HG02798 (cell line): ENCODE data around the gene LIN7A.
"Not testable (repeated sequence)": the region's sequence is repeated elsewhere in the genome, so short reads cannot be mapped to it uniquely, and the experiment has no call there.

Experiments used
- ATAC-seq: cut with Tn5 transposase; IDR thresholded peaks from one replicate; pipeline ENCODE4 v1.9.1; 2021; ENCODE audit warnings: mild to moderate bottlenecking; ENCODE audit not compliant: unreplicated experiment, poor library complexity

Gene LIN7A

GRCh38 chr12:80815351-80815750 lies 122.4 kb downstream of the LIN7A start:
- no peak for ATAC-seq

GRCh38 chr12:80814453-80814852 lies 123.3 kb downstream of the LIN7A start:
- peak; percentile 21 for ATAC-seq

GRCh38 chr12:80813820-80814219 lies 123.9 kb downstream of the LIN7A start:
- ATAC-seq, result peak; percentile 39

- ATAC-seq, result peak; percentile 31
These were observed 125.6 kb downstream of the LIN7A start for GRCh38 chr12:80811957-80812708.

GRCh38 chr12:80810874-80811273 lies 126.9 kb downstream of the LIN7A start:
- no peak for ATAC-seq

GRCh38 chr12:80807640-80808288 lies 130.0 kb downstream of the LIN7A start:
- ATAC-seq, result peak; percentile 88

- no peak for ATAC-seq
These were observed 132.6 kb downstream of the LIN7A start for GRCh38 chr12:80805106-80805505.

- peak; percentile 93 for ATAC-seq
These were observed 134.9 kb downstream of the LIN7A start for GRCh38 chr12:80802652-80803400.

GRCh38 chr12:80798281-80798680 lies 139.5 kb downstream of the LIN7A start:
- no peak for ATAC-seq

- no peak for ATAC-seq
These were observed 143.2 kb downstream of the LIN7A start for GRCh38 chr12:80794551-80794950.

GRCh38 chr12:80792861-80793260 lies 144.9 kb downstream of the LIN7A start:
- ATAC-seq, result no peak

GRCh38 chr12:80791863-80792262 lies 145.9 kb downstream of the LIN7A start:
- ATAC-seq, result no peak

GRCh38 chr12:80788407-80788806 lies 149.3 kb downstream of the LIN7A start:
- not testable (repeated sequence) for ATAC-seq

GRCh38 chr12:80782963-80783470 lies 154.7 kb downstream of the LIN7A start:
- not testable (repeated sequence) for ATAC-seq

GRCh38 chr12:80781313-80781712 lies 156.4 kb downstream of the LIN7A start:
- ATAC-seq, result no peak

- no peak for ATAC-seq
These were observed 157.0 kb downstream of the LIN7A start for GRCh38 chr12:80780746-80781145.

GRCh38 chr12:80778005-80778541 lies 159.7 kb downstream of the LIN7A start:
- peak; percentile 96 for ATAC-seq

GRCh38 chr12:80777587-80777986 lies 160.1 kb downstream of the LIN7A start:
- no peak for ATAC-seq

- ATAC-seq, result no peak
These were observed 161.0 kb downstream of the LIN7A start for GRCh38 chr12:80776706-80777105.

- ATAC-seq, result no peak
These were observed 166.8 kb downstream of the LIN7A start for GRCh38 chr12:80770958-80771357.
